Natural killer cell (primary cell): ENCODE data around the gene CAPN10. TPM values are rescaled to one million over a fixed set of nuclear protein-coding genes. Genes with fewer than 3 reads are reported as not detected.
"Not testable (repeated sequence)": the region's sequence is repeated elsewhere in the genome, so short reads cannot be mapped to it uniquely, and the experiment has no call there.

Experiments used
- ATAC-seq, 3 donors: fragments of 150-1000 bp in 2 of 3; fragments of 200-7000 bp in 1 of 3; cut with Tn5 transposase; 1 replicate in 1 of 3; 2 replicates in 2 of 3; pipeline ENCODE4 v1.10.0; 2021; ENCODE audit warnings: mild to moderate bottlenecking in 2 of 3, moderate library complexity in 2 of 3
- DNase-seq, 2 donors: peaks; one replicate each; pipeline versions ENCODE4 v3.0.0 to v3.0.0-alpha.2; 2013 to 2021; ENCODE audit warnings: mixed read lengths in 1 of 2
- H3K27ac ChIP-seq: one replicate; pipeline ENCODE4 v1.5.1; 2013; ENCODE audit warnings: mild to moderate bottlenecking, low read length
- H3K27me3 ChIP-seq: one replicate; pipeline ENCODE4 v1.6.1; 2013; ENCODE audit warnings: low read length; ENCODE audit not compliant: control insufficient read depth, insufficient read depth
- H3K36me3 ChIP-seq: one replicate; pipeline ENCODE4 v1.6.1; 2013; ENCODE audit warnings: low read length; ENCODE audit not compliant: control insufficient read depth, insufficient read depth
- H3K4me1 ChIP-seq: one replicate; pipeline ENCODE4 v1.6.1; 2013; ENCODE audit warnings: low read length; ENCODE audit not compliant: control insufficient read depth, insufficient read depth
- H3K4me3 ChIP-seq: one replicate; pipeline ENCODE4 v1.5.1; 2013; ENCODE audit warnings: low read length
- H3K9me3 ChIP-seq: one replicate; pipeline ENCODE4 v1.6.1; 2013; ENCODE audit warnings: low read length; ENCODE audit not compliant: control insufficient read depth, insufficient read depth
- H3K27ac Mint-ChIP-seq, 2 donors: one replicate each; pipeline ENCODE4 v1.8.0; 2022; ENCODE audit warnings: mild to moderate bottlenecking in 2 of 2, mixed read lengths in 2 of 2, moderate library complexity in 1 of 2
- H3K27me3 Mint-ChIP-seq, 2 donors: one replicate each; pipeline ENCODE4 v1.8.0; 2022; ENCODE audit warnings: low read depth in 2 of 2, mixed read lengths in 2 of 2
- H3K36me3 Mint-ChIP-seq: one replicate; pipeline ENCODE4 v1.8.0; 2022; ENCODE audit warnings: mixed read lengths
- H3K4me1 Mint-ChIP-seq, 2 donors: one replicate each; pipeline ENCODE4 v1.8.0; 2022; ENCODE audit warnings: mixed read lengths in 2 of 2
- H3K4me3 Mint-ChIP-seq: one replicate; pipeline ENCODE4 v1.8.0; 2022; ENCODE audit warnings: mild to moderate bottlenecking, moderate library complexity, mixed read lengths
- H3K9me3 Mint-ChIP-seq, 2 donors: one replicate each; pipeline ENCODE4 v1.8.0; 2022; ENCODE audit warnings: mixed read lengths in 2 of 2
- WGBS: methylation state at CpG from one replicate; pipeline ENCODE4 v1.1.7; 2013; ENCODE audit warnings: missing lambda C conversion rate; ENCODE audit not compliant: insufficient coverage; 5-methylcytosine and 5-hydroxymethylcytosine counted together
- intact Hi-C: fragments of 100-400 bp; cut with micrococcal nuclease; formaldehyde crosslinking; loops from one replicate; pipeline ENCODE4 v1.14.2; 2022
- total RNA-seq, 4 donors: library from RNA; stranded (reverse); fragments of 120-200 nt in 1 of 4; gene quantifications; one replicate each; pipeline versions ENCODE4 v1.2.3 to v1.2.4, GENCODE V29; 2013 to 2022
- TF ChIP-seq, protein P1 (sequence below): fragments of 200-600 bp; IDR thresholded peaks from one replicate; pipeline ENCODE4 v1.8.0; 2022; ENCODE audit warnings: antibody characterized with exemption

Gene CAPN10, protein sequence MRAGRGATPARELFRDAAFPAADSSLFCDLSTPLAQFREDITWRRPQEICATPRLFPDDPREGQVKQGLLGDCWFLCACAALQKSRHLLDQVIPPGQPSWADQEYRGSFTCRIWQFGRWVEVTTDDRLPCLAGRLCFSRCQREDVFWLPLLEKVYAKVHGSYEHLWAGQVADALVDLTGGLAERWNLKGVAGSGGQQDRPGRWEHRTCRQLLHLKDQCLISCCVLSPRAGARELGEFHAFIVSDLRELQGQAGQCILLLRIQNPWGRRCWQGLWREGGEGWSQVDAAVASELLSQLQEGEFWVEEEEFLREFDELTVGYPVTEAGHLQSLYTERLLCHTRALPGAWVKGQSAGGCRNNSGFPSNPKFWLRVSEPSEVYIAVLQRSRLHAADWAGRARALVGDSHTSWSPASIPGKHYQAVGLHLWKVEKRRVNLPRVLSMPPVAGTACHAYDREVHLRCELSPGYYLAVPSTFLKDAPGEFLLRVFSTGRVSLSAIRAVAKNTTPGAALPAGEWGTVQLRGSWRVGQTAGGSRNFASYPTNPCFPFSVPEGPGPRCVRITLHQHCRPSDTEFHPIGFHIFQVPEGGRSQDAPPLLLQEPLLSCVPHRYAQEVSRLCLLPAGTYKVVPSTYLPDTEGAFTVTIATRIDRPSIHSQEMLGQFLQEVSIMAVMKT
- total RNA-seq: 10 to 100 TPM; 69.3 to 95.1 (median 91.0) TPM
- total RNA-seq (2013): 54.5 TPM

DNA sequence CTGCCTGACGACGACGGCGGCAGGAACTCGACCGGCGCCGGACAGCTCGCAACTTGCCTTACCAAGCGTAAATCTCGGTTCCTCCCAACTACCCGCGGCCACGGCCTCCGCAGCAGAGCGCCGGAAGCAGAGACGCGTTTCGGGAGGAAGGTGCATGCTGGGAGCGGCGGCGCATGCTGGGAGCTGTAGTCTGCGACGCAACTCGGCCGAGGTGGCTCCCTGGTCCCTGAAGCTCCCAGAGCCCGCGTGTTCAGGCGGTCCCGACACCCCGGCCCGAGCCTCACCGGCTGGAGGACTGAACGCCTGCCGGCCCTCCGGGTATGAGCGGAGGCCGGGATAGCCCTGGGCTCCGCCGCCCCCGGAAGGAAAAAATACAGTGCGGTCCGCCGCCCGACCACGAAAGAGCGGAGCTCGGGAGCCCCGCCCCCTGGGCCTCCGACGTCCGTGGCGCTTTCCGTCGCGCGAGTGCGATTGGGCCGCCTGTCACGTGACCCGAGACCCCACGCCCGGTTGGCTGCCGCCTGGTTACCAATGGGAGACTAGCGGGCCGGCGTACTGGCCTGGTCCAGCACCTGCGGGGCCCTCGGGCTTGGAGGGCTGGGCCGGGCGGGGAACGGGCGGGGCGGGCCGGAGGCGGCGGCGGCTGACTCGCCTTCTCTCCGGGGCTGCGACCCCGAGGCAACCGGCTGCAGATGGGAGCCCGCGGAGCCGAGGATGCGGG, at the start of gene CAPN10:
Gene CAPN10, plus strand, starts transcription at position 537 of the 721 bp plus-strand sequence. Its CDS starts 178 bp downstream, at position 715.
- TF ChIP-seq, protein P1, sequence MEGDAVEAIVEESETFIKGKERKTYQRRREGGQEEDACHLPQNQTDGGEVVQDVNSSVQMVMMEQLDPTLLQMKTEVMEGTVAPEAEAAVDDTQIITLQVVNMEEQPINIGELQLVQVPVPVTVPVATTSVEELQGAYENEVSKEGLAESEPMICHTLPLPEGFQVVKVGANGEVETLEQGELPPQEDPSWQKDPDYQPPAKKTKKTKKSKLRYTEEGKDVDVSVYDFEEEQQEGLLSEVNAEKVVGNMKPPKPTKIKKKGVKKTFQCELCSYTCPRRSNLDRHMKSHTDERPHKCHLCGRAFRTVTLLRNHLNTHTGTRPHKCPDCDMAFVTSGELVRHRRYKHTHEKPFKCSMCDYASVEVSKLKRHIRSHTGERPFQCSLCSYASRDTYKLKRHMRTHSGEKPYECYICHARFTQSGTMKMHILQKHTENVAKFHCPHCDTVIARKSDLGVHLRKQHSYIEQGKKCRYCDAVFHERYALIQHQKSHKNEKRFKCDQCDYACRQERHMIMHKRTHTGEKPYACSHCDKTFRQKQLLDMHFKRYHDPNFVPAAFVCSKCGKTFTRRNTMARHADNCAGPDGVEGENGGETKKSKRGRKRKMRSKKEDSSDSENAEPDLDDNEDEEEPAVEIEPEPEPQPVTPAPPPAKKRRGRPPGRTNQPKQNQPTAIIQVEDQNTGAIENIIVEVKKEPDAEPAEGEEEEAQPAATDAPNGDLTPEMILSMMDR: no peak
- H3K36me3 Mint-ChIP-seq: no peaks in the 10 kb centered on the region
- WGBS: under 1% methylated on average over 88 of the region's 88 CpGs
- H3K27ac ChIP-seq: peak within 1 kb of the TSS; percentile 91
- intact Hi-C loops: loop anchor here (1.0 kb wide), 3 partner anchors 20 to 39 kb away; partner anchors contain the start of gene GPR35
- peaks cover 18% of the 10 kb centered on the region for H3K36me3 ChIP-seq
- H3K27me3 ChIP-seq: no peaks in the 10 kb centered on the region
- peak within 1 kb of the TSS; percentile 95 for H3K4me3 Mint-ChIP-seq
- peak within 1 kb of the TSS; percentile 89 for H3K4me3 ChIP-seq
- DNase-seq: peak; percentile 96 to 98
- peak within 1 kb of the TSS; percentile 89 to 91 for H3K27ac Mint-ChIP-seq
- peaks cover 38 to 49% of the 10 kb centered on the region in 2 donors for H3K4me1 Mint-ChIP-seq
- ATAC-seq: peak; percentile 86 to 92 (median 88)
- H3K4me1 ChIP-seq: peaks cover 38% of the 10 kb centered on the region
- no peaks in the 10 kb centered on the region for H3K9me3 Mint-ChIP-seq
- H3K9me3 ChIP-seq: no peaks in the 10 kb centered on the region
- H3K27me3 Mint-ChIP-seq: no peaks in the 10 kb centered on the region

DNA sequence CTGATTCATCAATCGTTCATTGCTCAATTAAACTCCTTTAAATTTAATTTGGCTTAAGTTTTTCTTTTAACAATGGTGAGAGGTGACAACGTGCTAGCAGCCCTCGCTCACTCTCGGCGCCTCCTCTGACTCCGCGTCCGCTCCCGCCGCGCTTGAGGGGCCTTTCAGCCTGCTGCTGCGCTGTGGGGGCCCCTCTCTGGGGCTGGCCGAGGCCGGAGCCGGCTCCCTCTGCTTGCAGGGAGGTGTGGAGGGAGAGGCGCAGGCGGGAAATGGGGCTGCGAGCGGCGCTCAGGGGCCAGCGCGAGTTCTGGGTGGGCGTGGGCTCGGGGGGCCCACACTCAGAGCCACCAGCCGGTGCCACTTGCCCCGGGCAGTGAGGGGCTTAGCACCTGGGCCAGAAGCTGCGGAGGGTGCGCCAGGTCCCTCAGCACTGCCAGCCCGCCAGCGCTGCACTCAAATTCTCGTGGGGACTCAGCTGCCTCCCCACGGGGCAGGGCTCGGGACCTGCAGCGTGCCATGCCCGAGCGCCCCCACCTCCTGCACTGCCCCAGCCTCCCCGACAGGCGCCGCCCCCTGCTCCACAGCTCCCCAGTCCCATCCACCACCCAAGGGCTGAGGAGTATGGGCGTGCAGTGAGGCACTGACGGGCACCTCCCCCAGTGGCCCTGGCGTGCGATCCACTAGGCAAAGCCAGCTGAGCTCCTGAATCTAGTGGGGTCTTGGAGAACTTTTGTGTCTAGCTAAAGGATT, 48.3 kb upstream of the CAPN10 start:
- Histone ChIP-seq H3K4me1 (no peaks in the 10 kb centered on the region), H3K36me3 (peaks cover 20% of the 10 kb centered on the region), H3K4me3 (no peak overlapping the region), H3K27ac (no peak overlapping the region), H3K9me3 (no peaks in the 10 kb centered on the region), H3K27me3 (no peaks in the 10 kb centered on the region)
- H3K27ac Mint-ChIP-seq: no peak overlapping the region
- H3K27me3 Mint-ChIP-seq: no peaks in the 10 kb centered on the region
- DNase-seq: no peak
- WGBS: 97% methylated on average over 42 of the region's 43 CpGs
- H3K4me3 Mint-ChIP-seq: no peak overlapping the region
- intact Hi-C loops: no loop called here
- H3K4me1 Mint-ChIP-seq: peaks cover 23 to 28% of the 10 kb centered on the region in 2 donors
- no peaks in the 10 kb centered on the region for H3K36me3 Mint-ChIP-seq
- ATAC-seq: no peak
- no peaks in the 10 kb centered on the region for H3K9me3 Mint-ChIP-seq
- TF ChIP-seq, protein P1: no peak

DNA sequence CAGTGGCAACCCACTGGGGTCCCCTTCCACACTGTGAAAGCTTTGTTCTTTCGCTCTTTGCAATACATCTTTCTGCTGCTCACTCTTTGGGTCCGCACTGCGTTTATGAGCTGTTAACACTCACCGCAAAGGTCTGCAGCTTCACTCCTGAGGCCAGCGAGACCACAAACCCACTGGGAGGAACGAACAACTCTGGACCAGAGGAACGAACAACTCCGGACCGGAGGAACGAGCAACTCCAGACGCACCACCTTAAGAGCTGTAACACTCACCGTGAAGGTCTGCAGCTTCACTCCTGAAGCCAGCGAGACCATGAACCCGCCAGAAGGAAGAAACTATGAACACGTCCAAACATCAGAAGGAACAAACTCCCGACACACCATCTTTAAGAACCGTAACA, 47.4 kb upstream of the CAPN10 start:
- H3K4me1 ChIP-seq, H3K27me3 ChIP-seq, H3K4me3 Mint-ChIP-seq, H3K36me3 Mint-ChIP-seq, H3K9me3 Mint-ChIP-seq, H3K4me3 ChIP-seq, DNase-seq, H3K9me3 ChIP-seq, H3K27ac Mint-ChIP-seq, intact Hi-C loops, H3K27ac ChIP-seq, ATAC-seq, H3K27me3 Mint-ChIP-seq: not testable (repeated sequence)
- WGBS: 98% methylated on average over 17 of the region's 17 CpGs
- H3K36me3 ChIP-seq: peaks cover 18% of the 10 kb centered on the region
- H3K4me1 Mint-ChIP-seq: peaks cover 20 to 29% of the 10 kb centered on the region in 2 donors
